IMR-90 (cell line): Measurements from ENCODE around the gene ACVR1. TPM values are rescaled to one million over a fixed set of nuclear protein-coding genes. Genes with fewer than 3 reads are reported as not detected.
A peak's percentile ranks its signal among the peaks of the same experiment; 100 is the strongest.

ENCODE experiments used
- ATAC-seq: fragments of 200-7000 bp; cut with Tn5 transposase; 2 replicates; pipeline ENCODE4 v1.9.1; 2020; ENCODE audit warnings: low read depth, mild to moderate bottlenecking, moderate library complexity
- BruUV-seq: library from RNA; stranded (reverse); fragments of 400-500 nt; replicated peaks from 2 replicates; lab custom pipeline; 2021; lab: Mats Ljungman, UMichigan
- CTCF ChIA-PET: fragments of 300-600 bp; formaldehyde crosslinking; extraction: SDS; loops from one replicate; lab custom pipeline; 2021; ENCODE audit warnings: antibody characterized with exemption; lab: Yijun Ruan, JAX
- POLR2A ChIA-PET: fragments of 300-600 bp; sonication (Branson Sonifier 250); formaldehyde crosslinking; loops from one replicate; lab custom pipeline; 2022; ENCODE audit warnings: antibody characterized with exemption; ENCODE audit not compliant: unreplicated experiment; lab: Charles Lee
- DNase-seq: peaks from one replicate; pipeline ENCODE4 v3.0.0; 2013
- H2AFZ ChIP-seq: replicated peaks from 2 replicates; pipeline ENCODE3; 2013; ENCODE audit warnings: low read length, mild to moderate bottlenecking; ENCODE audit not compliant: poor library complexity
- H2AK5ac ChIP-seq: 2 replicates; pipeline ENCODE4 v1.6.1; 2013; ENCODE audit warnings: low read depth, low read length, inconsistent platforms
- H2AK9ac ChIP-seq: replicated peaks from 2 replicates; pipeline ENCODE3; 2013; ENCODE audit warnings: mild to moderate bottlenecking, low read depth, low read length, moderate library complexity; ENCODE audit not compliant: poor library complexity
- H2BK120ac ChIP-seq: 2 replicates; pipeline ENCODE4 v1.6.1; 2013; ENCODE audit warnings: low read depth, low read length, inconsistent platforms
- H2BK15ac ChIP-seq: 3 replicates; pipeline ENCODE4 v1.6.1; 2013; ENCODE audit warnings: low read depth, low read length, inconsistent platforms
- H2BK20ac ChIP-seq: 2 replicates; pipeline ENCODE4 v1.6.1; 2013; ENCODE audit warnings: low read depth, mild to moderate bottlenecking, inconsistent platforms, low read length, moderate library complexity
- H2BK5ac ChIP-seq: 2 replicates; pipeline ENCODE4 v1.6.1; 2013; ENCODE audit warnings: mild to moderate bottlenecking, low read depth, low read length, inconsistent platforms; ENCODE audit not compliant: poor library complexity, severe bottlenecking
- H3K14ac ChIP-seq: replicated peaks from 2 replicates; pipeline ENCODE4 v1.6.1; 2013; ENCODE audit warnings: low read depth, low read length, inconsistent platforms
- H3K18ac ChIP-seq: 2 replicates; pipeline ENCODE4 v1.6.1; 2013; ENCODE audit warnings: low read depth, low read length, control low read depth
- H3K23ac ChIP-seq: 2 replicates; pipeline ENCODE4 v1.6.1; 2013; ENCODE audit warnings: low read depth, low read length, inconsistent platforms
- H3K27ac ChIP-seq: 2 replicates; pipeline ENCODE4 v1.5.1; 2013; ENCODE audit warnings: mild to moderate bottlenecking, control low read depth, low read length; ENCODE audit not compliant: insufficient read depth
- H3K27me3 ChIP-seq: 2 replicates; pipeline ENCODE4 v1.6.1; 2013; ENCODE audit warnings: low read length; ENCODE audit not compliant: control insufficient read depth, insufficient read depth
- H3K36me3 ChIP-seq: 2 replicates; pipeline ENCODE4 v1.6.1; 2013; ENCODE audit warnings: low read length, mixed read lengths; ENCODE audit not compliant: control insufficient read depth, insufficient read depth
- H3K4ac ChIP-seq: 2 replicates; pipeline ENCODE4 v1.6.1; 2013; ENCODE audit warnings: low read depth, low read length, inconsistent platforms
- H3K4me1 ChIP-seq: 2 replicates; pipeline ENCODE4 v1.6.1; 2013; ENCODE audit warnings: low read length, mixed read lengths; ENCODE audit not compliant: control insufficient read depth, insufficient read depth
- H3K4me2 ChIP-seq: 2 replicates; pipeline ENCODE4 v1.6.1; 2013; ENCODE audit warnings: low read depth, mild to moderate bottlenecking, control low read depth, low read length, moderate library complexity
- H3K4me3 ChIP-seq: 2 replicates; pipeline ENCODE4 v1.5.1; 2013; ENCODE audit warnings: low read depth, mild to moderate bottlenecking, control low read depth, low read length, moderate library complexity; ENCODE audit not compliant: insufficient read depth
- H3K56ac ChIP-seq: 2 replicates; pipeline ENCODE4 v1.6.1; 2013; ENCODE audit warnings: low read length, inconsistent platforms; ENCODE audit not compliant: insufficient read depth; ENCODE audit errors: extremely low read depth
- H3K79me1 ChIP-seq, 2 experiments: 2 replicates each; pipeline ENCODE4 v1.6.1; 2013; ENCODE audit warnings: low read length in 2 of 2, inconsistent platforms in 1 of 2, low read depth in 1 of 2
- H3K9ac ChIP-seq: 2 replicates; pipeline ENCODE4 v1.6.1; 2013; ENCODE audit warnings: low read depth, low read length, control low read depth
- H3K9me1 ChIP-seq: 2 replicates; pipeline ENCODE4 v1.6.1; 2013; ENCODE audit warnings: low read length, inconsistent platforms; ENCODE audit not compliant: insufficient read depth
- H3K9me3 ChIP-seq: 2 replicates; pipeline ENCODE4 v1.6.1; 2013; ENCODE audit warnings: low read length; ENCODE audit not compliant: control insufficient read depth, insufficient read depth
- H4K20me1 ChIP-seq: 2 replicates; pipeline ENCODE4 v1.6.1; 2013; ENCODE audit warnings: low read length, inconsistent platforms; ENCODE audit not compliant: insufficient read depth
- H4K5ac ChIP-seq: 2 replicates; pipeline ENCODE4 v1.6.1; 2013; ENCODE audit warnings: mild to moderate bottlenecking, low read depth, low read length, control low read depth
- H4K8ac ChIP-seq, 2 experiments: 2 replicates each; pipeline ENCODE4 v1.6.1; 2013; ENCODE audit warnings: low read depth in 2 of 2, low read length in 2 of 2, control low read depth in 1 of 2, inconsistent platforms in 1 of 2
- H4K91ac ChIP-seq: 2 replicates; pipeline ENCODE4 v1.6.1; 2013; ENCODE audit warnings: low read depth, low read length, inconsistent platforms; ENCODE audit not compliant: insufficient read depth
- FOS ChIP-seq: fragments of 150-350 bp; IDR thresholded peaks from 2 replicates; pipeline ENCODE4 v1.6.1; 2016; ENCODE audit warnings: low read depth, low read length
- MAFK ChIP-seq: IDR thresholded peaks from 2 replicates; pipeline ENCODE4 v1.6.1; 2012; ENCODE audit warnings: low read depth, low read length, improper control_type of control experiment
- WGBS, 2 experiments: methylation state at CpG; one replicate each; pipeline versions ENCODE4 v1.1.5 to v1.1.7; 2013; ENCODE audit warnings: missing lambda C conversion rate in 2 of 2; ENCODE audit not compliant: insufficient read length in 1 of 2; ENCODE audit errors: extremely low coverage in 2 of 2; 5-methylcytosine and 5-hydroxymethylcytosine counted together
- dilution Hi-C: fragments of 300-500 bp; cut with HindIII; formaldehyde crosslinking; loops from one replicate; pipeline ENCODE4 v1.14.3; 2018; ENCODE audit warnings: low sequenced_read_pairs; ENCODE audit not compliant: unreplicated experiment
- in situ Hi-C: fragments of 300-500 bp; cut with MboI; formaldehyde crosslinking; loops from 3 replicates; pipeline ENCODE4 v1.14.3; 2019; ENCODE audit warnings: low sequenced_read_pairs, inconsistent platforms, mixed read lengths
- intact Hi-C: fragments of 100-400 bp; cut with micrococcal nuclease; formaldehyde crosslinking; loops from 2 replicates; pipeline ENCODE4 v1.10.0; 2022
- polyA plus RNA-seq, 3 experiments: library from polyadenylated mRNA; depleted of rRNA; stranded (reverse); fragments of >200 nt; gene quantifications; 2 replicates each; pipeline ENCODE4 v1.2.3, GENCODE V29; 2012; ENCODE audit warnings: low replicate concordance in 1 of 3
- total RNA-seq: library from RNA; depleted of rRNA; stranded (reverse); fragments of >200 nt; gene quantifications from 2 replicates; pipeline ENCODE4 v1.2.3, GENCODE V29; 2012

The ACVR1 gene
- total and polyA plus RNA-seq, 2 of the 4 experiments (the other 2 are of a cell fraction): 21.1 to 40.8 TPM

- in situ Hi-C loops: loop anchor here (5.0 kb wide), 1 partner anchor 91 kb away; the partner anchor contains the start of gene ACVR1
- CTCF ChIA-PET: no interaction called here
- WGBS, 2 experiments: 80% methylated on average over 1 of the region's 6 CpGs; no CpG with 5 or more reads in 1 of the 2 experiments
These were observed 90.1 kb downstream of the ACVR1 start for GRCh38 chr2:157785866-157786662.

More at GRCh38 chr2:157785866-157786662, 90.1 kb downstream of the ACVR1 start:
- Histone ChIP-seq H2BK5ac (no peak overlapping the region), H2BK15ac (no peak overlapping the region), H3K4me3 (no peak overlapping the region), H3K9me3 (no peaks in the 10 kb centered on the region), H3K14ac (0 out of 2 replicates have a peak overlapping the region, but pooled peaks have one; percentile 15), H2BK120ac (no peak overlapping the region), H2AK9ac (no peak overlapping the region), H4K91ac (peak overlapping the region; percentile 40; the same call in 1 of the 2 replicates), H4K8ac (no peak overlapping the region; a peak in 1 of 4 replicates), H3K36me3 (0 out of 2 replicates have a peak, but pooled peaks cover 2% of the 10 kb centered on the region), H3K4ac (no peak overlapping the region), H3K27me3 (no peaks in the 10 kb centered on the region), H3K9me1 (peaks cover 24% of the 10 kb centered on the region), H3K18ac (no peak overlapping the region; the same call in 1 of the 2 replicates), H3K9ac (no peak overlapping the region), H3K4me1 (peaks cover 23% of the 10 kb centered on the region), H3K56ac (no peak overlapping the region), H3K79me1 (peaks cover 32 to 70% of the 10 kb centered on the region in 2 experiments), H3K4me2 (no peak overlapping the region), H4K5ac (no peak overlapping the region), H3K23ac (peak overlapping the region; percentile 20), H2AFZ (no peak overlapping the region), H4K20me1 (peaks cover 13% of the 10 kb centered on the region; the same call in 1 of the 2 replicates), H2AK5ac (no peak overlapping the region), H2BK20ac (no peak overlapping the region), H3K27ac (no peak overlapping the region)
- ATAC-seq (peak; percentile 58; the same call in 1 of the 2 replicates), DNase-seq (peak; percentile 69)
- dilution Hi-C loops: no loop called here
- POLR2A ChIA-PET: no interaction called here
- BruUV-seq: no TSS peak
- TF ChIP-seq MAFK (no peak), FOS (0 out of 2 replicates have a peak, but pooled peaks have one; percentile 4)
- intact Hi-C loops: loop anchor here (10.0 kb wide), 1 partner anchor 669 kb away; the partner anchor contains the start of genes CCDC148 and PKP4
